Stimulated activated effector memory CD8-positive, alpha-beta T cell treated with anti-CD3 and anti-CD28 coated beads, Interleukin-12 subunit alpha, Interleukin-12 subunit beta, amount 100 ng/mL, for 72 hours (primary cell): ENCODE measurements around the gene ZBTB43.

Source experiments
- ATAC-seq: fragments of 150-1000 bp; cut with Tn5 transposase; 2 replicates; pipeline ENCODE4 v1.10.0; 2021
- DNase-seq, 2 donors: peaks; one replicate each; pipeline ENCODE4 v3.0.0; 2021 to 2022; ENCODE audit warnings: low spot score in 2 of 2
- H3K27ac Mint-ChIP-seq: one replicate; pipeline ENCODE4 v1.8.0; 2022; ENCODE audit warnings: mild to moderate bottlenecking, mixed read lengths
- H3K36me3 Mint-ChIP-seq: one replicate; pipeline ENCODE4 v1.8.0; 2022; ENCODE audit warnings: mild to moderate bottlenecking, mixed read lengths
- H3K4me1 Mint-ChIP-seq: one replicate; pipeline ENCODE4 v1.8.0; 2022; ENCODE audit warnings: mixed read lengths
- H3K4me3 Mint-ChIP-seq: one replicate; pipeline ENCODE4 v1.8.0; 2022; ENCODE audit warnings: mild to moderate bottlenecking, mixed read lengths
- H3K9me3 Mint-ChIP-seq: one replicate; pipeline ENCODE4 v1.8.0; 2022; ENCODE audit warnings: mixed read lengths

ZBTB43 gene

GRCh38 chr9:126853667-126854066 is 48.8 kb downstream of the ZBTB43 start:
- DNase-seq (no peak), ATAC-seq (no peak)
- Mint-ChIP-seq H3K27ac (peak overlapping the region; percentile 20), H3K4me3 (no peak overlapping the region), H3K4me1 (no peaks in the 10 kb centered on the region), H3K36me3 (no peaks in the 10 kb centered on the region), H3K9me3 (no peaks in the 10 kb centered on the region)

GRCh38 chr9:126854734-126855133 is 49.9 kb downstream of the ZBTB43 start:
- Mint-ChIP-seq H3K27ac (no peak overlapping the region), H3K4me3 (no peak overlapping the region), H3K4me1 (peaks cover 6% of the 10 kb centered on the region), H3K36me3 (no peaks in the 10 kb centered on the region), H3K9me3 (no peaks in the 10 kb centered on the region)
- no peak for ATAC-seq
- no peak for DNase-seq

DNA sequence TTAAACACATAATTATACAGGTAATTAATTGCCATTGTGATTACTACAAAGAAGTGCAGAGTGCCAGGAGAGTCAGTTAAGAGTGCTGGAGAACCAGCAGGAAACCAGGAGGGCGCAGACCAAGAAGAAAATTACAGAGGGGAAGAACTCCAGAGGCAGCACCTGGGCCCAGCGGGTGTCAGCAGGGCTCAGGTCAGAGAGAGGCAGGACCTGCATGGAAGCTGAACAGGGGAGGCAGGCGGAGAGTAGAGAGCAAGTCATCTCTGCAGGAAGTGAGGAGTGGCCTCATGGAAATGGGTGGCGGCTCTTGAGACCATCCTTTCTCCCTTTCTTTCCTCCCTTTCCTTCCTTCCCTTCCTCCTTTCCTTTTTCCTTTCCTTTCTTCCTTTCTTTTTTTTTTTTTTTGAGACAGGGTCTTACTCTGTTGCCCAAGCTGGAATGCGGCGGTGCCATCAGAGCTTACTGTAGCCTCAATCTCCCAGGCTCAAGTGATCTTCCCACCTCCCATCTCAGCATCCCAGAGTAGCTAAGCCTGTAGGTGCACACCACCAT is 51.6 kb downstream of the ZBTB43 start:
- Mint-ChIP-seq H3K27ac (peak overlapping the region; percentile 40), H3K4me3 (no peak overlapping the region), H3K4me1 (peaks cover 11% of the 10 kb centered on the region), H3K9me3 (no peaks in the 10 kb centered on the region), H3K36me3 (no peaks in the 10 kb centered on the region)
- no peak for DNase-seq
- ATAC-seq = no peak

DNA sequence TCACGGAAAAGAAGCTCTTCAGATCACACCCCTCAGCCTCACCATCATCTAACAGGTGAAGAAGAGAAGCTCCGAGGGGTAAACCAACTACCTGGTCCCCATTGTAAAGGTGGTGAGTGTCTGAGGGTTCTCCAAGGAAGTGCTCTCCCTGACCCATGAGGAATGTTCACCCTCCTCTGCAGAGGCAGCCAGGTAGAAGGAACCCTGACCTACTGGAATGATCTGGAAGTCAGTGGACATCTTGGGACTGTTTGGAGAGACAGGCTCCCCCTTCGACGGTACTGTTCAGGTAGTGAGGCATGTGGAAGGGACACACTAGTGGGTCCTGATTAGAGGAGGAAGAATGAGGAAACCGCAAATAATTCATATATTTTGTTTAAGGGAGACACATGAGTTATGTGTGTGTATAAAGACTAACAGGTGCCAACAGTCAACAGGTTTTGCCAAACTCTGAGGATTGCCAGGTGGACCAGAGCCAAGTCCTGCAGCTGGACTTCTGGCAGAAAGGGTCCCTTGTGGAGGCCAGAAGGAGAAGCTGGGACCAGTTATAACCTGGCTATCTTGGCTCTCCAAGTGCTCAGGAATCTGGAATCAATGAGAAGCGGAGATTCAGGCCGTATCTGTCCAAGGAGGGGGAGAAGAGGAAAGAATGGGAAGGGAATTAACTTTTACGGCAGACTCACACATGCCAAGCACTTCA is 52.6 kb downstream of the ZBTB43 start:
- DNase-seq (no peak), ATAC-seq (no peak)
- Mint-ChIP-seq H3K36me3 (no peaks in the 10 kb centered on the region), H3K4me1 (peaks cover 21% of the 10 kb centered on the region), H3K9me3 (no peaks in the 10 kb centered on the region), H3K27ac (peak overlapping the region; percentile 40), H3K4me3 (no peak overlapping the region)

GRCh38 chr9:126859111-126859510 is 54.3 kb downstream of the ZBTB43 start:
- Mint-ChIP-seq H3K4me1 (peaks cover 26% of the 10 kb centered on the region), H3K27ac (peak overlapping the region; percentile 92), H3K9me3 (no peaks in the 10 kb centered on the region), H3K4me3 (peak overlapping the region; percentile 73), H3K36me3 (no peaks in the 10 kb centered on the region)
- DNase-seq = no peak
- no peak for ATAC-seq

DNA sequence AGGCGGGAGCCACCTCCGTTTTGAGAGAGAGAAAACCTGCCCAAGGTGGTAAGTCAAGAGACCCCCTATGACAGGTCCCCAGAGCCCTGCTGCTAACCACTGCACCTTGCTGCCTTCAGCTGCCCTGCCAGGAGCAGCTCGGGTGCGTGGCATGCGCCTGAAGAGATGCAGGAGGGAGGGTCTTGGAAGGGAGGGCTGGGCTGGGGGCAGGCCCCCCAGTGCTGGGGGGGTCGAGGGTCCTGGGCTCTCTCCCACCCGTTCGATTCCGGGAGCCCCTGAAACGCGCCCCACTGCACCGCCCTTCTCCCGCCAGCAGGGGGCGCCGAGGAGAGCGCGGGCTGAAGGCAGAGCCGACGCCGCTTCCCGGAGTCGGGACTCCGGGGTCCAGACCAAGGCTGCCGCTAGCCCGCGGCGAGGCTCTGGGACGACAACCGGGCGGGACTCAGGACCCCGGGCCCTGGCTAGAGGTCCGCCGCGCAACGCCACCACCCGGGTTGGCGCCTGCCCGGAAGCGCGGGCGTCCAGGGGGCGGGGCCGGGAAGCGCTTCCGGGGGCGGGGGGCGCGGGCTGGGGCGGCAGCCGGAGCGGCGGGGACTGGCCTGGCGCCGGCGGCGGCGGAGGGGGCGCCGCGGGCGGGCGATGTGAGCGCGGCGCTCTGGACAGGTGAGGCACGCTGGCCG is 55.4 kb downstream of the ZBTB43 start, which contains the start of gene ZBTB34:
ZBTB34 (plus strand) TSS at position 563 of the 680 bp plus-strand sequence. CDS start 18,761 bp downstream, outside the sequence.
- Mint-ChIP-seq H3K4me3 (peak within 1 kb of the TSS; percentile 73), H3K9me3 (no peaks in the 10 kb centered on the region), H3K36me3 (peaks cover 6% of the 10 kb centered on the region), H3K27ac (peak within 1 kb of the TSS; percentile 92), H3K4me1 (peaks cover 26% of the 10 kb centered on the region)
- DNase-seq (peak; percentile 93 to 94), ATAC-seq (peak; percentile 80)

- Mint-ChIP-seq H3K36me3 (peaks cover 13% of the 10 kb centered on the region), H3K9me3 (no peaks in the 10 kb centered on the region), H3K27ac (peak overlapping the region; percentile 92), H3K4me1 (peaks cover 26% of the 10 kb centered on the region), H3K4me3 (peak overlapping the region; percentile 73)
- peak; percentile 50 for ATAC-seq
- peak; percentile 28 to 70 for DNase-seq
These were observed 56.1 kb downstream of the ZBTB43 start for GRCh38 chr9:126860757-126861466.

GRCh38 chr9:126861707-126862103 is 56.9 kb downstream of the ZBTB43 start:
- H3K4me1 Mint-ChIP-seq = peaks cover 32% of the 10 kb centered on the region
- no peak overlapping the region for H3K27ac Mint-ChIP-seq
- H3K9me3 Mint-ChIP-seq = no peaks in the 10 kb centered on the region
- H3K36me3 Mint-ChIP-seq = peaks cover 19% of the 10 kb centered on the region
- ATAC-seq = no peak
- peak overlapping the region; percentile 65 for H3K4me3 Mint-ChIP-seq
- no peak for DNase-seq

DNA sequence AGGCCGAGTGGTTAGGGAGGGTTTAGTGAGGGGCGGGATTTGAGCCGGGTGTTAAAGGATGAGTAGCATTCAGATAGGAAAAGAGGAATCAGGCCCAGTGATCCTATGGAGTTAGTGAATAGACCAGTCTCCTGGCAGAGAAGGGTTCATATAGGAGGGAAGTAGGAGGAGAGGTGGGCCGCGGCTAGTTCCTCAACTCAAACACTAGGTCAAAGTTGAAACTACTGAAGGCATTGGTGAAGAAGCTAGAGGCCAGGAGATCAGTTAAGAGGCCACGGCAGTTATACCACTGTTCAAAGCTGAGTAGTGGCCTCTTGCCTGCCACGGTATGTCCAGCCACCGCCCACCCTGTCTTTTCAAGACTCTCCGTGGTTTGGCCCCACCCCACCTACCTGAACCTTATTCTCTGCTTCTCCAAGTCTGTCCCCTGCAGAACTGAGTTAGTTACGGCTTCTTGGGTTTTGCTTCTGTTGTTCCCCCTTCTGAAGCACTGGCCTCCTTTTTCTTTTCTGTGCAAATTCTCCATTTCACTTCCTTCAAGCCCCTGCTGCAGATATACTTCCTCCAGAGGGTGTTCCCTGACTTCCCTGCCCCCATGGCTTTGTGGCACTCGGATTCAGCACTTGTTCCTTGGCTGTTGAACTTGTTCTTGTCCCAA is 57.4 kb downstream of the ZBTB43 start:
- Mint-ChIP-seq H3K9me3 (no peaks in the 10 kb centered on the region), H3K4me3 (peak overlapping the region; percentile 65), H3K4me1 (peaks cover 32% of the 10 kb centered on the region), H3K27ac (peak overlapping the region; percentile 17), H3K36me3 (peaks cover 24% of the 10 kb centered on the region)
- DNase-seq (no peak), ATAC-seq (no peak)

DNA sequence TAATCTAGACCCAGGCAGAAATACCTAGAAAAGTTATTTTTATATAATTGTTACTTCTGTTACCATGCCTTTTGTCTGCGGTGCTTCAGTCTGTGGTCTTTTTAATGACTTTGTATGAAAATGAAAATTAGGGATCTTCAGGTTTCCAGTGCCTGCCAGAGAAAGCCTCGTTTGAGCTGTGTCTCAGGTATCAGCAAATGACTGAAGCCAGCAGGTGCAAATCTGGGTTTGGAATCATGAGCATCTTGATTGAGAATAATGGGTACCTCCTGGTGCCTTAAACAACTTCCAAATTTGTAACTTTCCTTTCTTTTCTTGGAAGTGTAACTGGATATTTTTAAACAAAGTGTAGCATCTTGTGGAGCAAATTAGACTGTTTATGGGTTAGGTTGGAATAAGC is 59.9 kb downstream of the ZBTB43 start:
- no peak overlapping the region for H3K4me3 Mint-ChIP-seq
- DNase-seq (no peak), ATAC-seq (no peak)
- H3K36me3 Mint-ChIP-seq = peaks cover 38% of the 10 kb centered on the region
- H3K4me1 Mint-ChIP-seq = peaks cover 42% of the 10 kb centered on the region
- H3K27ac Mint-ChIP-seq = no peak overlapping the region
- H3K9me3 Mint-ChIP-seq = no peaks in the 10 kb centered on the region

GRCh38 chr9:126869368-126869767 is 64.5 kb downstream of the ZBTB43 start:
- H3K4me3 Mint-ChIP-seq = no peak overlapping the region
- DNase-seq = no peak
- peaks cover 31% of the 10 kb centered on the region for H3K4me1 Mint-ChIP-seq
- no peaks in the 10 kb centered on the region for H3K9me3 Mint-ChIP-seq
- H3K36me3 Mint-ChIP-seq = peaks cover 38% of the 10 kb centered on the region
- H3K27ac Mint-ChIP-seq = no peak overlapping the region
- ATAC-seq = no peak

DNA sequence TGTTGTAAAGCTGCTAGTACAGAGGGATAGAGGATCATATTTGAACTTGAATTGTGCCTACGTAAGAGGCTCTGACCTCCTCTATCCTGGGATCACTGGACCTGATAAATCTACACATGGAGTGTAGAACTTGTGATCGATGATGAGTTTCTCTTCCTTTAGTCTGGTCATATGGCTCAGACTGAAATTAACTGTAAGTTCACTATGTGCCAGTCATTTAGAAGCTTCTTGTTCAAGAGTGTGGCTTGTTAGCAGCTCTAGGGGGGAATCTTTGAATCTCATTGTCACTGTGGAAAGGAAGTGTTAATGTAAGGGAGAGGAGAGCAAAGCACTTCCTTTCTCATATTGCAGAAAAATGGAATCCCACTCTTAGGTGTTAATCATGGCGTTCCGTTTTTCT is 67.7 kb downstream of the ZBTB43 start:
- H3K27ac Mint-ChIP-seq = peak overlapping the region; percentile 64
- H3K4me1 Mint-ChIP-seq = peaks cover 41% of the 10 kb centered on the region
- peak; percentile 82 for ATAC-seq
- H3K4me3 Mint-ChIP-seq = no peak overlapping the region
- no peaks in the 10 kb centered on the region for H3K9me3 Mint-ChIP-seq
- no peak for DNase-seq
- H3K36me3 Mint-ChIP-seq = peaks cover 11% of the 10 kb centered on the region

GRCh38 chr9:126874546-126875314 is 69.9 kb downstream of the ZBTB43 start:
- ATAC-seq (no peak), DNase-seq (no peak)
- Mint-ChIP-seq H3K9me3 (no peaks in the 10 kb centered on the region), H3K36me3 (peaks cover 7% of the 10 kb centered on the region), H3K4me1 (peaks cover 31% of the 10 kb centered on the region), H3K27ac (no peak overlapping the region), H3K4me3 (no peak overlapping the region)

DNA sequence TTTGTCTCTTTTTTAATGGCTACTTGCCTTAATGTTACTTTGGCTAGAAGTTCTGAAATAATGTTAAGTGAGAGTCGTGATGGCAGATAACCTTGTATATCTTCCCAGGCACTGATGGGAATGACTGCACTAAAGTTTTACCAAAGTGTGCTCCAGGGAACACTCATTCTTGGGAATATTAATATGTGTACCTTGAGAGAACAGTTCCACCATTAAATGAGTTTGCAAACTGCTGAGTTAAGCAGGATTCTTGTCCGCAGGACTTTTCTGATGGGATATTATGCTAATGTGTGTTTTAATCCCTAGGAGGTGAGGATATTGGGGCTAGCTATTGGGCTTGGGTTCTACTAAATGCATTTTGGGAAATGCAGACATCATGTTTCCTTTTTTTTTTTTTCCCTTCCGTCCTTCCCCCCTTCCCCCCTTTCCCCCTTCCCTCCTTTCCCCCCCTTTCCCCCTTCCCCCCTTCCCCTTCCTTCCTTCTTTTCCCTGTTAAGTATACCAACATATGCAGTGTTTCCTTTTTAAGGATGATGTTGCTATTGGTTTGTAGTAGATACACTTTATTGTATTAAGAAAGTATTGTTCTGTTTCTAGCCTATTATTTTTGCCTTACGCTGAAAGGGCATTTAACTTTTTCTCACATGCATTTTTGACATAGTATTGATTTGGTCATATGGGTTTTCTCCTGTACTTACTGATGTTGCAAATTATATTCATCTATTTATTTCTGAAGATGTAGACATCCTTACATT is 71.1 kb downstream of the ZBTB43 start:
- H3K36me3 Mint-ChIP-seq = peaks cover 16% of the 10 kb centered on the region
- H3K4me1 Mint-ChIP-seq = peaks cover 31% of the 10 kb centered on the region
- no peak overlapping the region for H3K4me3 Mint-ChIP-seq
- ATAC-seq = no peak
- peak overlapping the region; percentile 71 for H3K27ac Mint-ChIP-seq
- no peak for DNase-seq
- no peaks in the 10 kb centered on the region for H3K9me3 Mint-ChIP-seq
